SK-N-SH (cell line): Measurements from ENCODE around the gene COL12A1.

Source experiments
- EP300 ChIP-seq, 2 experiments: IDR thresholded peaks; 2 replicates each; pipeline versions ENCODE4 v1.4.0 to v1.6.1; 2012; ENCODE audit warnings: borderline replicate concordance in 1 of 2, low read depth in 1 of 2, low read length in 1 of 2
- FOSL2 ChIP-seq: IDR thresholded peaks from 2 replicates; pipeline ENCODE4 v1.4.0; 2012; ENCODE audit warnings: low read depth, mild to moderate bottlenecking, moderate library complexity, borderline replicate concordance
- PBX3 ChIP-seq: IDR thresholded peaks from 2 replicates; pipeline ENCODE4; 2012
- POLR2AphosphoS5 ChIP-seq: IDR thresholded peaks from 2 replicates; pipeline ENCODE4 v1.6.1; 2012; ENCODE audit warnings: low read depth, low read length
- RAD21 ChIP-seq: IDR thresholded peaks from 2 replicates; pipeline ENCODE4 v1.6.1; 2012; ENCODE audit warnings: mild to moderate bottlenecking, low read length
- RCOR1 ChIP-seq: fragments of 150-350 bp; IDR thresholded peaks from 2 replicates; pipeline ENCODE4 v1.6.1; 2017; ENCODE audit warnings: antibody characterized with exemption, low read length
- TAF1 ChIP-seq: IDR thresholded peaks from 2 replicates; pipeline ENCODE4 v1.6.1; 2012; ENCODE audit warnings: low read depth, mild to moderate bottlenecking, low read length, moderate library complexity, borderline replicate concordance
- TCF12 ChIP-seq: IDR thresholded peaks from 2 replicates; pipeline ENCODE4 v1.4.0; 2012
- TEAD4 ChIP-seq: IDR thresholded peaks from 2 replicates; pipeline ENCODE4 v1.4.0; 2012; ENCODE audit warnings: mild to moderate bottlenecking, borderline replicate concordance; ENCODE audit not compliant: insufficient read depth
- YY1 ChIP-seq: IDR thresholded peaks from 2 replicates; pipeline ENCODE4 v1.4.0; 2012; ENCODE audit warnings: low read depth, mild to moderate bottlenecking
- ZBTB33 ChIP-seq: IDR thresholded peaks from 2 replicates; pipeline ENCODE4 v1.4.0; 2012; ENCODE audit warnings: low read depth, borderline replicate concordance
- TF ChIP-seq, protein P1 (sequence below): fragments of 200-600 bp; sonication (generic); IDR thresholded peaks from 2 replicates; pipeline ENCODE4 v1.6.1; 2017; ENCODE audit warnings: antibody characterized with exemption, mild to moderate bottlenecking, moderate library complexity
- TF ChIP-seq, protein P2 (sequence below): IDR thresholded peaks from 2 replicates; pipeline ENCODE4 v1.4.0; 2012; ENCODE audit warnings: low read depth

DNA sequence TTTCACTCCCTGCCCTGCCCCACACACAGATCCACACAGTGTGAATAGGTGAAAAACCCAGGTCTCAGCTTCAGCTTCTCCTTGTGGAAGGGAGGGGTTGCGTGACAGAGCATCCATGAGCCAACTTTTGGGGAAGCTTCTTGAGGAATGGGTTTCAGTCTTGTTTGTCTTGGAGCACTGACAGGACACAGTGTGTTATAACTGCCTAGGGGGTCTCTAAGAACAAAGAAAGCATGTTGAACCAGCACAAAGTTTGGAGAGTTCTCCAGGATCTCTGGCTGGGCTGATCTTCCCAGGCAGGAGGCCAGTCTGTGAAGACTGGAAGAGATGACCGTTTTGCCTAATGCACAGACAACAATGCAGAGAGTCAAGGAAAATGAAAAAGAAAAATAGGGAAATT is 164.5 kb downstream of the COL12A1 start:
- TF ChIP-seq, protein P1, sequence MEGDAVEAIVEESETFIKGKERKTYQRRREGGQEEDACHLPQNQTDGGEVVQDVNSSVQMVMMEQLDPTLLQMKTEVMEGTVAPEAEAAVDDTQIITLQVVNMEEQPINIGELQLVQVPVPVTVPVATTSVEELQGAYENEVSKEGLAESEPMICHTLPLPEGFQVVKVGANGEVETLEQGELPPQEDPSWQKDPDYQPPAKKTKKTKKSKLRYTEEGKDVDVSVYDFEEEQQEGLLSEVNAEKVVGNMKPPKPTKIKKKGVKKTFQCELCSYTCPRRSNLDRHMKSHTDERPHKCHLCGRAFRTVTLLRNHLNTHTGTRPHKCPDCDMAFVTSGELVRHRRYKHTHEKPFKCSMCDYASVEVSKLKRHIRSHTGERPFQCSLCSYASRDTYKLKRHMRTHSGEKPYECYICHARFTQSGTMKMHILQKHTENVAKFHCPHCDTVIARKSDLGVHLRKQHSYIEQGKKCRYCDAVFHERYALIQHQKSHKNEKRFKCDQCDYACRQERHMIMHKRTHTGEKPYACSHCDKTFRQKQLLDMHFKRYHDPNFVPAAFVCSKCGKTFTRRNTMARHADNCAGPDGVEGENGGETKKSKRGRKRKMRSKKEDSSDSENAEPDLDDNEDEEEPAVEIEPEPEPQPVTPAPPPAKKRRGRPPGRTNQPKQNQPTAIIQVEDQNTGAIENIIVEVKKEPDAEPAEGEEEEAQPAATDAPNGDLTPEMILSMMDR = no peak
- TF ChIP-seq TAF1 (no peak), FOSL2 (no peak), YY1 (no peak), RCOR1 (no peak), POLR2AphosphoS5 (no peak), RAD21 (no peak), ZBTB33 (no peak), EP300 (IDR thresholded peaks at IDR 0.05; ENCODE audit: borderline replicate concordance in 1 of 2, low read depth in 1 of 2, low read length in 1 of 2) (no peak), PBX3 (no peak), TEAD4 (no peak), TCF12 (no peak)
- TF ChIP-seq, protein P2, sequence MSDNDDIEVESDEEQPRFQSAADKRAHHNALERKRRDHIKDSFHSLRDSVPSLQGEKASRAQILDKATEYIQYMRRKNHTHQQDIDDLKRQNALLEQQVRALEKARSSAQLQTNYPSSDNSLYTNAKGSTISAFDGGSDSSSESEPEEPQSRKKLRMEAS = no peak
